HCT116 (cell line): ENCODE data around the gene CCN5.

Experiments
- EGR1 ChIP-seq: IDR thresholded peaks from 2 replicates; pipeline ENCODE4 v1.6.1; 2012; ENCODE audit warnings: low read depth
- EZH2 ChIP-seq: fragments of 200-600 bp; sonication (generic); IDR thresholded peaks from 2 replicates; pipeline ENCODE4 v1.6.1; 2017; ENCODE audit warnings: antibody characterized with exemption, mixed run types
- MAX ChIP-seq: IDR thresholded peaks from 2 replicates; pipeline ENCODE4 v1.6.1; 2012
- POLR2A ChIP-seq: IDR thresholded peaks from 2 replicates; pipeline ENCODE4 v1.7.0; 2011; ENCODE audit warnings: borderline replicate concordance; ENCODE audit not compliant: insufficient read depth, insufficient read length; ENCODE audit errors: extremely low read depth
- TCF7L2 ChIP-seq: IDR thresholded peaks from 2 replicates; pipeline ENCODE4 v1.7.0; 2011; ENCODE audit warnings: borderline replicate concordance, inconsistent platforms; ENCODE audit not compliant: insufficient read depth, insufficient read length; ENCODE audit errors: extremely low read depth
- TF ChIP-seq, protein P1 (sequence below), 3 experiments: fragments of 200-600 bp in 1 of 3; sonication (generic) in 1 of 3; IDR thresholded peaks in 2 of 3; conservative IDR thresholded peaks in 1 of 3; 2 replicates each; pipeline ENCODE4 v1.5.1; 2012 to 2017; ENCODE audit warnings: low read depth in 2 of 3, low read length in 2 of 3, antibody characterized with exemption in 1 of 3, borderline replicate concordance in 1 of 3, control low read depth in 1 of 3, mild to moderate bottlenecking in 1 of 3, mixed read lengths in 1 of 3, mixed run types in 1 of 3, moderate library complexity in 1 of 3; ENCODE audit not compliant: insufficient read depth in 1 of 3

GRCh38 chr20:44758247-44759101 is 43.3 kb downstream of the CCN5 start:
- TF ChIP-seq MAX (no peak), TCF7L2 (no peak), EZH2 (no peak), EGR1 (no peak), POLR2A (no peak)
- TF ChIP-seq, protein P1, sequence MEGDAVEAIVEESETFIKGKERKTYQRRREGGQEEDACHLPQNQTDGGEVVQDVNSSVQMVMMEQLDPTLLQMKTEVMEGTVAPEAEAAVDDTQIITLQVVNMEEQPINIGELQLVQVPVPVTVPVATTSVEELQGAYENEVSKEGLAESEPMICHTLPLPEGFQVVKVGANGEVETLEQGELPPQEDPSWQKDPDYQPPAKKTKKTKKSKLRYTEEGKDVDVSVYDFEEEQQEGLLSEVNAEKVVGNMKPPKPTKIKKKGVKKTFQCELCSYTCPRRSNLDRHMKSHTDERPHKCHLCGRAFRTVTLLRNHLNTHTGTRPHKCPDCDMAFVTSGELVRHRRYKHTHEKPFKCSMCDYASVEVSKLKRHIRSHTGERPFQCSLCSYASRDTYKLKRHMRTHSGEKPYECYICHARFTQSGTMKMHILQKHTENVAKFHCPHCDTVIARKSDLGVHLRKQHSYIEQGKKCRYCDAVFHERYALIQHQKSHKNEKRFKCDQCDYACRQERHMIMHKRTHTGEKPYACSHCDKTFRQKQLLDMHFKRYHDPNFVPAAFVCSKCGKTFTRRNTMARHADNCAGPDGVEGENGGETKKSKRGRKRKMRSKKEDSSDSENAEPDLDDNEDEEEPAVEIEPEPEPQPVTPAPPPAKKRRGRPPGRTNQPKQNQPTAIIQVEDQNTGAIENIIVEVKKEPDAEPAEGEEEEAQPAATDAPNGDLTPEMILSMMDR (IDR thresholded peaks at IDR 0.05 in 2 of 3, conservative IDR thresholded peaks at IDR 0.05 in 1 of 3; ENCODE audit: borderline replicate concordance in 1 of 3, insufficient read depth in 1 of 3, low read depth in 2 of 3, low read length in 2 of 3), result no peak
